Measurements from ENCODE around the gene SLC7A8. TPM values are rescaled to one million over a fixed set of nuclear protein-coding genes. Genes with fewer than 3 reads are reported as not detected.

The SLC7A8 gene
- total RNA-seq, 2 donors from 2014 or later: 1.2 to 1.9 TPM

- Mint-ChIP-seq H3K36me3 (no peaks in the 10 kb centered on the region), H3K27ac (no peak overlapping the region)
- no peak for ATAC-seq
These were observed 10.0 kb upstream of the SLC7A8 start for GRCh38 chr14:23193432-23193831.

DNA sequence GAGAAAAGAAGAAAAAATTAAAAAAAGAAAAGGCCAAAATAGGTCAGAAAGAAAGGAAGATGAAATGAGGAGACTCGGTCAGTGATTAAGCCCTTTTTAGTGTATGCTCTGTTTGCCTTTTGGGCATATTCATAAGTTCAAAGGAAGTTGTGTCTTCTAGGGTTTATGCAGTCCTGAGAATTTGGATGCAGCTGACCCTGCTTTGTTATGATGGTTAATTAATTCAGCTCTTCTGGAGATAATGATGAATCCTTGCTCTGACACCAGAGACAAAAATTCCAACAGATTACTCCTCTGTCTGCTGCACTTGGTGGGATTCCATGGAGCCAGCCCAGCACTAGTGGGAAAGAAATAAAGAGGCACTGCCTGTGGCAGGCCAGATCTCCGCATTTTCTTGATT, 4.5 kb upstream of the SLC7A8 start:
- DNase-seq (ENCODE audit: low spot score in 2 of 2): no peak
- no peaks in the 10 kb centered on the region for H3K36me3 Mint-ChIP-seq
- H3K27ac Mint-ChIP-seq: no peak overlapping the region
- no peaks in the 10 kb centered on the region for H3K9me3 Mint-ChIP-seq
- ATAC-seq: no peak

More at GRCh38 chr14:23193432-23193831, 10.0 kb upstream of the SLC7A8 start:
- DNase-seq (ENCODE audit: low spot score in 2 of 2): no peak
- H3K9me3 Mint-ChIP-seq: no peaks in the 10 kb centered on the region

- peak; percentile 46 to 49 for ATAC-seq
- no peaks in the 10 kb centered on the region for H3K9me3 Mint-ChIP-seq
These were observed 3.6 kb upstream of the SLC7A8 start for GRCh38 chr14:23186913-23187654.

DNA sequence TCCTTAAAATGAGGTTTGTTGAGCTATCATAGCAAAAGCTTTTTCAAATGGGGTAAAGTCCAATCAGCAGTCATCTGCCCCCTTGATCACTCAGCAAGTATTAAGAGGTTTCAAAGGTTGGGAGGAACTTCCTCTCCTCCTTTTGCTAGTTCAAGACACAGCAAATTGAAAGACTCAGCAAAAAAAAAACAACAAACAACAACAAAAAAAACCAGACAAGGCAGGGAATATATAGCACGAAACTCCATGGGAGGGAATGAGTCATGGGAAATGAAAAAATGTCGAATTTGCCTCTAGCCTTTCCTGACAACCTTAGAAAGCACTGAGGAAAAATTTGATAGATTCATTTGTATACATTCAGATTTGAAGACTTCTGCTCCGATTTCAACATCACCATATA, 1.6 kb upstream of the SLC7A8 start:
- ATAC-seq: no peak
- Mint-ChIP-seq H3K36me3 (no peaks in the 10 kb centered on the region), H3K27ac (no peak overlapping the region), H3K9me3 (no peaks in the 10 kb centered on the region)
- no peak for DNase-seq (ENCODE audit: low spot score in 2 of 2)

More at GRCh38 chr14:23186913-23187654, 3.6 kb upstream of the SLC7A8 start:
- no peak overlapping the region for H3K27ac Mint-ChIP-seq
- no peaks in the 10 kb centered on the region for H3K36me3 Mint-ChIP-seq
- no peak for DNase-seq (ENCODE audit: low spot score in 2 of 2)

DNA sequence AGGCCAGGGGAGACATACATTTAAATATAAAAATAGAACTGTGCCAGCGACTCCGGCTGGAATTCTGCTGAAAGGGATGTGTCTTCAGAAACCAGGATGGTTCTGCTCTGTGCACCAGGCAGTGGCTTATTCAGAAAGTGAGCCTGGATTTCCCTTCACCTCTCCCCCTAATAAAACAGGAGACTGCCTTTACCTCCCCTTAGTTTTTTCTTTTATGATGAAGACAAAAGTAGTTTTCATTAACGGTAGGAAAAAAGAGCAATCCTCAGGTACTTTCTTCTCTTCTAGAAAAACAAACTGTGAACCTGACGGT, 346 bp downstream of the SLC7A8 start:
- DNase-seq (ENCODE audit: low spot score in 2 of 2): no peak
- no peaks in the 10 kb centered on the region for H3K9me3 Mint-ChIP-seq
- H3K36me3 Mint-ChIP-seq: no peaks in the 10 kb centered on the region
- ATAC-seq: peak in 1 of 2 donors; percentile 13
- H3K27ac Mint-ChIP-seq: no peak overlapping the region

DNA sequence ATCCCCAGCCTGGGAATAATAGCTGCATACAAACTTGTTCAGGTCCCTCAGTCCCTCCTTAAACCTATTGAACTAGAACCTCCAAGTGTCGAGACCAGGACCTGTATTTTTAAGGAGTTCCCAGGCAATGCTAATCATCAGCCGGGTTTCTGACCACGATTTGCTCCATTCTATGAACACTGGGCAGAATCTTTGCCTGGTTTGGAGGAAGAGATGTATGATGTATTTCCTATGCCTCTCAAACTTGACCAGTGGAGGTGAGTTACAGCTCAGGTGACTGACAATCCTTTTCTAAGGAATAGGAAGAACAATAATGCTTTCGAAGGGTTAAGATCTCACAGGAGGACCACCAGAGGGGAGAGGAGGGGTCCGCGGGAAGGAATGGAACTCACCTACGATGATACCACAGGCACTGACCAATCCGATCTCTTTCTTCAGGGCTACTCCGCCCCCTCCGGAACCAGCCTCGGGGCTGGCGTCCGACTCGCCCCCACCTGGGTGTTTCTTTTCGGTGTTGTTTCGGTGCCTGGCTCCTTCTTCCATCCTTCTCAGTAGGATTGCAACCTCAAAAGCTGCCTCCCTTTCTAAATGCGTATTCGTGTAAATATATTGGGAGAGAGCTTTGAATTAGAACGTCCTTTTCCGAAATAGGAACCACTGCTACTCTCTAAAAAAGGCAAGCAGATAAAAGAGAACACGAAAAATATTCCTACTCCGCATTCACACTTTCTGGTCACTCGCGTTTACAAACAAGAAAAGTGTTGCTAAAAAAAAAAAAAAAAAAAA, 895 bp downstream of the SLC7A8 start:
- Mint-ChIP-seq H3K27ac (no peak overlapping the region), H3K9me3 (no peaks in the 10 kb centered on the region), H3K36me3 (no peaks in the 10 kb centered on the region)
- DNase-seq (ENCODE audit: low spot score in 2 of 2) (peak in 1 of 2 donors; percentile 53), ATAC-seq (peak; percentile 89 to 92)

- H3K36me3 Mint-ChIP-seq: no peaks in the 10 kb centered on the region
- no peak overlapping the region for H3K27ac Mint-ChIP-seq
- DNase-seq (ENCODE audit: low spot score in 2 of 2): no peak
- ATAC-seq: no peak
- no peaks in the 10 kb centered on the region for H3K9me3 Mint-ChIP-seq
These were observed 1.5 kb downstream of the SLC7A8 start for GRCh38 chr14:23181946-23182345.

DNA sequence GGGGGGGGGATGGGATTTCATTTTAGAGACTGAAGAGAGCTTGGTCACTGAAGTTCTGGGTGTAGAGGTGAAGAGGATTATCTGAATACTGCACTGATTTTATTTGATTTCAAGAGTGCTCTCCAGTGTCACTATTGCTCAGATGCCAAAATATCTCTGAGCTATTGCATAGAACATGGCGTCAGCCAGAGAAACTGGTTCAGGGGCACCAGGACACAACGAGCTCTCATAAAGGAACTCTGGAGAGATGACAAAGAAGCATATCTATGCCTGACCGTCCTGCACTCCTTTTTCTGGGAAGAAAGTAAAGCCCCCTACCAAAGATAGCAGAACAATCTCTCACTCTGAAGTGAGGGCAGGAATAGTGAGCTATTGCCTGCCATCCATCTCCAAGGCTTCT, 2.0 kb downstream of the SLC7A8 start:
- DNase-seq (ENCODE audit: low spot score in 2 of 2) (no peak), ATAC-seq (no peak)
- no peak overlapping the region for H3K27ac Mint-ChIP-seq
- H3K9me3 Mint-ChIP-seq: no peaks in the 10 kb centered on the region
- no peaks in the 10 kb centered on the region for H3K36me3 Mint-ChIP-seq

- H3K9me3 Mint-ChIP-seq: no peaks in the 10 kb centered on the region
- H3K36me3 Mint-ChIP-seq: no peaks in the 10 kb centered on the region
- DNase-seq (ENCODE audit: low spot score in 2 of 2): no peak
- no peak overlapping the region for H3K27ac Mint-ChIP-seq
- ATAC-seq: no peak
These were observed 6.3 kb downstream of the SLC7A8 start for GRCh38 chr14:23177181-23177580.

DNA sequence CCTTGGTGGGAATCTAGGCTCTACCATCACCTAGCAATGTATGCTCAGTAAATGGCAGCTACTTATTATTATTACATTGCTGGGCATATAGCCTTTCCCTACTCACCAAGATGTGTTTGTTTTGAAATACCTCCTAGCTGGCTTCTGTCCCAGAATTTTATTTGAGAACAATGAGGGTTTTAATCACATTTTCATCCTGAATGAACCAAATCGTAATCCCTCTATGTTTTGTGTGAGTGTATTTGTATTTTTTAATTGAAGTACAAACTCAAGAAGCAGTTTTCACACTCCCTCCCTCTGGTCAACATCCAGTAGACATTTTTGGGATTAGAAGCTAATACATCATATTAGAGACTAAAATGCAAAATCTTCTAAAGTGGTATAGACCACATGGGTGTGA, 7.6 kb downstream of the SLC7A8 start:
- DNase-seq (ENCODE audit: low spot score in 2 of 2) (no peak), ATAC-seq (no peak)
- no peaks in the 10 kb centered on the region for H3K36me3 Mint-ChIP-seq
- no peaks in the 10 kb centered on the region for H3K9me3 Mint-ChIP-seq
- no peak overlapping the region for H3K27ac Mint-ChIP-seq

DNA sequence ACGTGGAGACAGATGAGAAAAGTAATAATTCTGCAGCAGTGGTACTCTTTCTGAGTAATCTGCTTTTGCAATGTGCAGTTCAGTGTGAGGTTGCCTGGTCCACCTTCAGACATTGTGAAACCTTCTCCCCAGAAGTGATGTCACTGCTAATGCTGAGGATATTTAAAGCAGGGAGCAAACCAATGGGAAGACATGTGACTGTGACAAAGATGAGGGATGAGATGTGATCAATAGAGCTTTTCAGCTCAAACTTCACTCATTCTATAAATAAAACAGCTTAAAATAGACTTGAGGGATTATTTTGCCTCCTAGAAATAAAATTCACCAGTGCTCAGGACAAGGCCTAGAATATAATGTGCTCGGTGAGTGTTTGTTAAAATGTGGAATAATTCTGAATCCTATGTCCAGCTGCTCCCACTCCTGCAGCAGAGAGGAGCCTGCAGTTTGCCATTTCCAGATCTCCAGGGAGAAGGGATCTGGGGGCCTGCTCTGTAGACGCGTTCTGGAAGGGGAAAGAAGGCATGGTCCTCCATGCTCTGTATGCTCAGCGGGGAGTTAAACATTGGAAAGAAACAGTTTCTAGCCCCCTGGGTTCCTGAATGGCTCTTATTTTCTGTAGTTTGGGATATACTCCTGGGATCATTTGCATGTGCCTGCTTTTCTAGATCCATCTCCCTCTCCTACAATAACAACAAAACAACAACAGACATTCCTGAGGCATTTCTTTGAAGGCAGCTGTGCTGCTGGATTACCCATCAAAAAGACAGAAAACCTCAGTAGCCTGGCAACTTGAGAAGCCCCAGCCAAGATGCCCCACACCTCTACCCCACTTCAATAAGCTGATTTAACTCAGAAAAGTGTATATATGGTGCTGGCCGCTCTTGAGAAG, 8.9 kb downstream of the SLC7A8 start:
- no peaks in the 10 kb centered on the region for H3K36me3 Mint-ChIP-seq
- ATAC-seq (no peak), DNase-seq (ENCODE audit: low spot score in 2 of 2) (no peak)
- H3K27ac Mint-ChIP-seq: peak overlapping the region in 1 of 2 donors; percentile 17
- no peaks in the 10 kb centered on the region for H3K9me3 Mint-ChIP-seq

DNA sequence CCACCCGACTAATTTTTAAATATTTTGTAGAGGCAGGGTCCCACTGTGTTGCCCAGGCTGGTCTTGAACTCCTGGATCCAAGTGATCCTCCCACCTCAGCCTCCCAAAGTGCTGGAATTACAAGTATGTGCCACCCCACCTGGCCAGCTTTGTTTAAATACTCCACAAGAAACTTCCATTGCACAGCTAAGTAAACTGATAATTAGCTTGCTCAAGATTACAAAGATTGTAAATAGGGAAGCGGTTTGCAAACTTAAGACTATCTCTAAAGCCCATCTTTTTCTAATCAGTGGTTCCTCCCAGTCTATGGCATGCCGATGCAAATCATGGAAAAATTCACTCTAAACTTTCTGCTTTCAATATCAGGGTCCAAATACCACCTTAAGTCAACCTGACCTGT, 9.7 kb downstream of the SLC7A8 start:
- Mint-ChIP-seq H3K9me3 (no peaks in the 10 kb centered on the region), H3K36me3 (no peaks in the 10 kb centered on the region), H3K27ac (peak overlapping the region in 1 of 2 donors; percentile 17)
- DNase-seq (ENCODE audit: low spot score in 2 of 2) (no peak), ATAC-seq (no peak)

- DNase-seq (ENCODE audit: low spot score in 2 of 2) (no peak), ATAC-seq (no peak)
These were observed 10.4 kb downstream of the SLC7A8 start for GRCh38 chr14:23173031-23173430.

GRCh38 chr14:23172574-23172973, 10.9 kb downstream of the SLC7A8 start:
- H3K36me3 Mint-ChIP-seq: no peaks in the 10 kb centered on the region
- DNase-seq (ENCODE audit: low spot score in 2 of 2) (no peak), ATAC-seq (no peak)
- H3K9me3 Mint-ChIP-seq: no peaks in the 10 kb centered on the region
- H3K27ac Mint-ChIP-seq: no peak overlapping the region

More at GRCh38 chr14:23173031-23173430, 10.4 kb downstream of the SLC7A8 start:
- H3K27ac Mint-ChIP-seq: no peak overlapping the region
- H3K36me3 Mint-ChIP-seq: no peaks in the 10 kb centered on the region
- H3K9me3 Mint-ChIP-seq: no peaks in the 10 kb centered on the region

DNA sequence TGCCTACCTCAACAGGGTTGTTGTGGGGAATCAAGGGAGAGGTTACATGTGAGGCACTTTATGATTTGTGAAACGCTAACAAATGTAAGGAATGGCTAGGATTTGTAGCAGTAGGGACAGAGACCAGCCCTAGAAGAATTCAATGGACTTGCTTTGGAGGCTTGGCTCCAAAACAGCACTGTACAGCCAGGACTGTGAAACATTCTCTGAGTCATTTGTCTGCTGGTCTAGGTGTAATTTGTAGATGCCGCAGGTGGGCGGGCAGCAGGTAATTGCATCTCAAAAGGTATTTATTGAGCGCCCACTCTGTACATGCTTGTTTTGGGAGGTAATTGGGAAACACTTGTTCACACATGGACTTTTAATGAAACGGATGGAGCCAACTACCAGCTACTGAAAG, 11.4 kb downstream of the SLC7A8 start:
- ATAC-seq (no peak), DNase-seq (ENCODE audit: low spot score in 2 of 2) (no peak)

DNA sequence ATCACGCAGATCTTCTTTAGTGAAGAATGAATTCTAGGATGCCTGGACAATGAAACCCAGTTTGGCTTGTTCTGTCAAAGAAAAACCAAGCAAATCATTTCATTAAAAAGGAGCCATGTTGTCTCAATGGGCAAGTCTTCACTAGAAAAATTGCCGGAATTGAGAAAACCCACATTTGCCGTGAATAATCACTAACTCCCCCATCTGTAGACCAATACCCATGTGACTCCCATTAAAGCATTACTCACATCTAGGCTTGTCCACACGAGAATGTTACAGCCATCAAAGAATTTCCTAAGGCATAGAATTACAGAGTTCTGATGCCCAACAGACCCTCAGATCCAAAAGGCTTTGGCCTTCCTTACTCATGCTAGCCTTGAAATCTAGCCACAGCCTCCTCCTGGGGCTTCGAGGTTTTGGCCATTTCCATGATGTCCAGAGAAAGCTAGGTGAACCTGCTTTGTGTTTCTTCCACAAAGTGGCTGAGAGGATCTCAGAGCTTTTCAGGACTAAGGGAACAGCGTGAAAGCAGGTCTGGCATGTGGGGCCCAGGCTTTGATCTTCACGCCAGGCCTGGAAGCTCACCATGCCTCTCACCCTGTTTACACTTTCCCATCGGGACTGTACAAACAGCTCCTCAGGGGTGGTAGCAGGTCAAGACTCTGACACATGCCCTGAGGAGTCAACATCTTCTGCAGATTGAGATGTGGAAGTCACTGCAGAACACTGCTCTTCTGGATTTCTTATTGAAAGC, 12.1 kb downstream of the SLC7A8 start:
- no peak for DNase-seq (ENCODE audit: low spot score in 2 of 2)
- ATAC-seq: no peak
- H3K36me3 Mint-ChIP-seq: no peaks in the 10 kb centered on the region
- H3K27ac Mint-ChIP-seq: no peak overlapping the region
- H3K9me3 Mint-ChIP-seq: no peaks in the 10 kb centered on the region

More for the DNA sequence above, 11.4 kb downstream of the SLC7A8 start:
- no peak overlapping the region for H3K27ac Mint-ChIP-seq
- H3K36me3 Mint-ChIP-seq: no peaks in the 10 kb centered on the region
- H3K9me3 Mint-ChIP-seq: no peaks in the 10 kb centered on the region

Measured in activated naive CD4-positive, alpha-beta T cell treated with anti-CD3 and anti-CD28 coated beads, Interleukin-2, amount 50 U/mL, for 72 hours (primary cell).